Iris pigment epithelial cell (primary cell): ENCODE data around the gene WDR87.
"Not testable (repeated sequence)": the region's sequence is repeated elsewhere in the genome, so short reads cannot be mapped to it uniquely, and the experiment has no call there.

Experiments used
- DNase-seq: peaks from one replicate; pipeline ENCODE4 v3.0.0-alpha.2; 2011; ENCODE audit warnings: low read depth

The WDR87 gene

GRCh38 chr19:37930416-37930815 is 24.0 kb upstream of the WDR87 start:
- DNase-seq, result peak; percentile 58

- DNase-seq, result no peak
Observed at GRCh38 chr19:37929355-37929923, 23.0 kb upstream of the WDR87 start.

DNA sequence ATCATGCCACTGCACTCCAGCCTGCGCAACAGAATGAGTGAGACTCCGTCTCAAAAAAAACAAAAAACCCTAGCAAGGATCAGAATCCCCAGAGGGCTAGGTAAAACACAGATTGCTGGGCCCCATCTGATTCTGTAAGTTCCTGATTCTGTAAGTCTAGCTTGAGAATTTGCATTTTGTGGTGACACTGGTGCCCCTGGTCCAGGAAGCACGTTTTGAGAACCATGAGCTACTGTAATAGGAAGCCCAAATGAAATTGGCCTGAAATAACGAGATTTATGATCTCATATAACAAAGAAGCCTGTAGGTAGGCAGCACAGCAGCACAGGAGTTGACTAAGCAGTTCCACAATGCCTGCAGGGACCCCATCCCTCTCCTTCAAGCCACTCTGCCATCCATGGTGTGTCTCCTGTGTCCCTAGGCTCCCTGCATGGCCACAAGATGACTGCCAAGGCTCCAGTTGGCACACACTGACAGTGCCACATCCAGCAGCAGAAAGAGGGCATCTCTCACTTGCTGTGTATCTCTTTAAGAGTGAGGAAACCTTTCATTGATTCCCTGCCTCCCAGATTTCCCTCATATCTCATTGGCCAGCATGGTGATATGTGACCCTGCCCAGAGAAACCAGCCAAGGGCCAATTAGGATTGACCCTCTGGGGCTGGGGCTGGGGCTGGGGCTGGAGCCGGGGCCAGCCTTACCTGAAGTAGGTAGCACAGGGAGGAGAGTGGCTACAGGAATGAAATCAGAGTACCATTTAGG is 22.3 kb upstream of the WDR87 start:
- no peak for DNase-seq

- DNase-seq, result no peak
Observed at GRCh38 chr19:37926711-37927110, 20.3 kb upstream of the WDR87 start.

- DNase-seq, result no peak
Observed at GRCh38 chr19:37926255-37926654, 19.9 kb upstream of the WDR87 start.

GRCh38 chr19:37925212-37925611 is 18.8 kb upstream of the WDR87 start:
- no peak for DNase-seq

GRCh38 chr19:37924573-37924972 is 18.2 kb upstream of the WDR87 start:
- DNase-seq, result not testable (repeated sequence)

DNA sequence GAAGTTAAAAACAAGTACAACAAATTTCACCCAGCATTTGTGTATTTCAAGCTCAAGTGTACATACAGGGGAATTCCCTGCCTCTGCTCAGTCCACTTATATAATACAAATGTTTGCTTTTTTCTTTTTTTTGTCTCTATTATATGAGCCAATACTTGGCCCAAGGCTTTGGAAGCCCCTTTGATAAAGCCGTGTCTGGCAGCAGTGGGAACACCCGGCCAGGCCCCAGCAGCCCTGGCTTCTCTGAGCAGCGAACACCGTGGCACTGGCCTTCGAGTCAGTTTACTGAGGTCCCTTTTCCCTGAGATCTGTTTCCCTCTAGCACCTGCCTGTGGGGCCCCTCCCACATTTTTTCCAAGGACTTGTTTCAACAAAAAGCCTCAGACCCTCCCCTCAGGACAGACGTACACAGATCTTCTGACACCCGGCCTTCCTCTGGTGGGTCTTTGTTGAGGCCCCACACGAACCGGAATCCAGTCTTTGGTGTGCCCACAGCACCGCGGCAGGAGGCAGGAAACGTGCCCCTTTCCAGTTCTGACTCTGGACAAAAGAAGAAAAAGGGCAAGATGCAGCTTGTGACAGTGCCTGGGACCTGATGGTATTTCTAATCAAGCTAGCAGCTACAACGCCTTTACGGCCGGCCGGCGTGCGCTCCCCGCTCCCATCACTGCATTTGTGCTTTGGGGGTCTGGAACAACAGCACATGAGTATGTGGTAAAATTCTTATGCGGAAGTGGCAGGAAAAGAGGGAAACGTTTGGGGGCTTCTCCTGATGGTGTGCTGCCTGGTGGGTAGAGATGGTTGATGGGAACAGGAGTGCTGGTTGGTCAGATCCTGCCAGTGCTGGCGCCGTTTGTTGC is 14.4 kb upstream of the WDR87 start:
- no peak for DNase-seq

DNA sequence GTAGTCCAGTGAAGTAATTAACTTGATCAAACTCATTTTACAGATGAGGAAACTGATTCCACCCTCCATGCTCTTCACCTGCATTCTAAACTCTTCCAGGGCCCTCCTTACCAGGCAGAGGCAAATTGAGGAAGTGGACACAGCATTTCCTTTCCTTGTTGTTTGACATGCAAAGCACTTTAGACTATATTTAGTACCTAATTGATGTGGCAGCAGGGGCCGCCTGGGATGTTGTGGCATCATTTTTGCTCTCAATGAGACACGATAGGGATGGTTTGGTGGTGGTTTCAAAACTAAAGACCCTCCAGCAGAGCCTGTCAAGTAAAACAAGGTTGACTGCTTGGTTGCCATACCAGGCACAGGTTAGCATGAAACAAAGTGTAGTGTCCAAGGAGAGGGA is 8.5 kb upstream of the WDR87 start:
- no peak for DNase-seq

DNA sequence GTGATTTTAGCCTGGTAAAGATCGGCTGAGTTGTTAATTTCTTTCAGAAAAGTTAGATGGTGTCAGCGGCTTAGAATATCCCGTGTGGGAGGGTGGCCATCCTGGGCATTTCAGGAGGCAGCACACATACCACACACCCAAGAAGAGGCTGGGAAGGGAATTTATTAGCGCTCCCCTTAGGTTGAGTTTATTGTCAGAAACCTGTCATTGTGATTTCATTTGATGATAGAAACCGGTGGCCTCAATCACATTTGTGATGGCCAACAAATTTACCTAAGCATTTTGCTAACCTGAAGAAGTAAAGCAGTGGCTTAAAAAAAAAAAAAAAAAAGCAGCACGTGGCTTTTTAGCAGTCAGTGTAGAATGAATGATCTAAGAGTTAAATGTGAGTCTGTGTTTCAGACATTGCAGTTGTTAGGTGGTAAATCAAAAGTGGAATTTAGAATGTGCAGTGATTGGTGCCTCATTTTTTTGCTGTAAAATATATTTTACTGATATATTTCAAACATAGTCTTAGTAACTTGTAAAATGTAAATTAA is 3.3 kb upstream of the WDR87 start:
- no peak for DNase-seq

GRCh38 chr19:37907735-37908455 is 1.5 kb upstream of the WDR87 start:
- no peak for DNase-seq

GRCh38 chr19:37906869-37907734 is 708 bp upstream of the WDR87 start, which contains the start of gene SIPA1L3:
TSS of gene SIPA1L3 (plus strand) at chr19:37907208. CDS start at chr19:38081566, 174,358 bp downstream.
- peak; percentile 97 for DNase-seq

- no peak for DNase-seq
Observed at GRCh38 chr19:37903096-37903495, 3.3 kb downstream of the WDR87 start.

DNA sequence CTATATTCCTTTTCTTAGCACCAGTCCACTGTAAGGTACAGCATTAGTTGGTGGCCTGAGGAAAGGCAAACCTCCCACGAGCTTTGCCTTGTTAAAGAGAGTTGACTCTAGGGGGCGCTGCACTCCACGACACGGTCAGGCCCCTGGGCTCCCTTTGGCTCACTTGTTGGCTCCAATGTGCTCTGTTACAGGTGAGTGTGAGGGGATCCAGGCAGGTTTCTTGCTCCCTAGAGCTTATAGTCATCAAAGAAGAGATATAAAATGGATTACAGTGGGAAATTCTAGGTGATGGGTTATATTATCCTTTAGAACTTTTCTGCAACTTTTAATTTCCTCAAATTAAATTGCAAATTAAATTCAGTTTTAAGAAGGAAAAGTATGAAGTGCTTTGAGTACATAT is 3.7 kb downstream of the WDR87 start:
- DNase-seq, result peak; percentile 65

DNA sequence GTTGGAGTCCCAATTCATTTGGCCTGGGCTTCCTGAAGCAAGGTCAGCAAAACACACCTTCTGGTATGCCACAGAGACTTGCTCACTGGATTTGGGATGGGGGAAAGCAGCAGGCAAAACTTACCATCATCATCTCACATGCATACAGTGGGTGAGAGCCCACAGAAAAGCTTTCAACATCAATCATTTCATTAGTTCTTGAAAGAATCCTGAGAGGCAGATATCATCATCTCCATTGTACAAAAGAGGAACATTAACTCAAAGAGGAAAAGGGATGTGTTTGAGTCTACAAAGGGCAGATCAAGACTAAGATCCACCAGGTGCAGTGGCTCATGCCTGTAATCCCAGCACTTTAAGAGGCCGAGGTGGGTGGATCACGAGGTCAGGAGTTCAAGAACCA is 6.4 kb downstream of the WDR87 start:
- DNase-seq, result no peak

- no peak for DNase-seq
Observed at GRCh38 chr19:37899453-37899852, 6.9 kb downstream of the WDR87 start.

- DNase-seq, result no peak
Observed at GRCh38 chr19:37896180-37896579, 10.2 kb downstream of the WDR87 start.

GRCh38 chr19:37893845-37894575 is 12.4 kb downstream of the WDR87 start:
- no peak for DNase-seq

DNA sequence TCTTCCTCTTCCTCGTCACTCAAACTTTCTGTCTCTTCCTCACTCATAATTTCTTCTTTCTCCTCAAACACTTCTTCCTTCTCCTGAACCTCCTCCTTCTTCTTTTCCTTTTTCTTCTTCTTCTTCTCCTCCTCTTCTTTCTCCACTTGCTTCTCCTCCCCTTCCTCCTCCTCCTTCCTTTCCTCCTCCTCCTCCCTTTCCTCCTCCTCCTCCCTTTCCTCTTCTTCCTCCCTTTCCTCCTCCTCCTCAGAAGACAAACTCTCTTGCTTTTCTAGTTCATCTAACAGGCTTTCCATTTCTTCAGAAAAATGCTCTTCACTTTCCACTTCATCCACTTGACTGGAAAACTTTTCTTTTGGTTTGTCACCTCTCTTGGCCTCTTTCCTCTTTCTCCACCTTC is 19.8 kb downstream of the WDR87 start:
- no peak for DNase-seq

- no peak for DNase-seq
Observed at GRCh38 chr19:37885392-37885791, 21.0 kb downstream of the WDR87 start.
